K562 (cell line): Measurements from ENCODE around the gene PRKG1. TPM values are rescaled to one million over a fixed set of nuclear protein-coding genes. Genes with fewer than 3 reads are reported as not detected.

Source experiments
- ATAC-seq: fragments of 200-7000 bp; cut with Tn5 transposase; 3 replicates; pipeline ENCODE4 v1.9.1; 2020; ENCODE audit warnings: moderate library complexity
- BruUV-seq: library from RNA; stranded (reverse); fragments of 400-500 nt; replicated peaks from 2 replicates; lab custom pipeline; 2021; lab: Mats Ljungman, UMichigan
- CTCF ChIA-PET: fragments of 300-600 bp; formaldehyde crosslinking; extraction: SDS; loops from one replicate; lab custom pipeline; 2021; ENCODE audit warnings: low intra/inter-chr PET ratio; lab: Yijun Ruan, JAX
- POLR2A ChIA-PET: fragments of 300-600, 350-650 bp; sonication (Branson Sonifier 250); formaldehyde crosslinking; extraction: SDS; loops from one replicate; lab custom pipeline; 2021; ENCODE audit warnings: antibody characterized with exemption, inconsistent platforms; lab: Yijun Ruan, JAX
- DNase-seq, 4 experiments: peaks; one replicate each; pipeline versions ENCODE4 v3.0.0 to v3.0.0-alpha.2; 2011 to 2018; ENCODE audit warnings: low spot score in 3 of 4, mixed read lengths in 3 of 4; ENCODE audit errors: extremely low read depth in 1 of 4
- FAIRE-seq: peaks from 2 replicates; lab custom pipeline; 2011; peaks lifted over from hg19 to GRCh38; lab: Jason Lieb, UNC
- H2AFZ ChIP-seq: 2 replicates; pipeline ENCODE4 v1.6.0; 2011; ENCODE audit warnings: low read depth, low read length, control low read depth, inconsistent platforms
- H3K27ac ChIP-seq: fragments of 200-600 bp; 3 replicates; pipeline ENCODE4 v1.8.0; 2011; ENCODE audit warnings: low read depth, mild to moderate bottlenecking, control low read depth, inconsistent platforms, low read length, moderate library complexity, mixed read lengths; ENCODE audit errors: extremely low read depth
- H3K27me3 ChIP-seq, 2 experiments: fragments of 300-600 bp in 1 of 2; 2 replicates in 1 of 2; 3 replicates in 1 of 2; pipeline versions ENCODE4 v1.6.0 to v1.8.0; 2011; ENCODE audit warnings: inconsistent platforms in 2 of 2, low read length in 2 of 2, mild to moderate bottlenecking in 1 of 2, mixed read lengths in 1 of 2, moderate library complexity in 1 of 2; ENCODE audit not compliant: control insufficient read depth in 2 of 2, insufficient read depth in 2 of 2
- H3K36me3 ChIP-seq: fragments of 300-600 bp; 3 replicates; pipeline ENCODE4 v1.8.0; 2011; ENCODE audit warnings: mild to moderate bottlenecking, low read length, inconsistent platforms; ENCODE audit not compliant: control insufficient read depth, insufficient read depth
- H3K4me1 ChIP-seq, 2 experiments: fragments of 200-600 bp in 1 of 2; replicated peaks in 1 of 2; 2 replicates in 1 of 2; 3 replicates in 1 of 2; pipeline versions ENCODE4 v1.5.1 to v1.8.0; 2011; ENCODE audit warnings: inconsistent platforms in 2 of 2, low read length in 2 of 2, mild to moderate bottlenecking in 1 of 2, mixed read lengths in 1 of 2, moderate library complexity in 1 of 2; ENCODE audit not compliant: control insufficient read depth in 2 of 2, insufficient read depth in 2 of 2
- H3K4me2 ChIP-seq: 2 replicates; pipeline ENCODE4 v1.6.1; 2011; ENCODE audit warnings: low read length, control low read depth, inconsistent platforms, mixed read lengths; ENCODE audit not compliant: insufficient read depth
- H3K4me3 ChIP-seq: fragments of 200-600 bp; sonication (generic), shearing (Covaris generic); 2 replicates; pipeline ENCODE4 v1.5.1; 2016; ENCODE audit warnings: control low read depth, inconsistent platforms
- H3K79me2 ChIP-seq: fragments of 200-600 bp; 3 replicates; pipeline ENCODE4 v1.8.0; 2011; ENCODE audit warnings: low read length, inconsistent platforms; ENCODE audit not compliant: control insufficient read depth, insufficient read depth
- H3K9ac ChIP-seq, 2 experiments: 2 replicates each; pipeline versions ENCODE4 v1.6.0 to v1.6.1; 2011; ENCODE audit warnings: low read depth in 2 of 2, low read length in 2 of 2, control low read depth in 1 of 2, inconsistent platforms in 1 of 2, mild to moderate bottlenecking in 1 of 2, mixed read lengths in 1 of 2; ENCODE audit not compliant: insufficient read depth in 1 of 2
- H3K9me1 ChIP-seq: one replicate; pipeline ENCODE4 v1.6.0; 2011; ENCODE audit warnings: inconsistent platforms, mild to moderate bottlenecking, low read length, moderate library complexity; ENCODE audit not compliant: control insufficient read depth, insufficient read depth
- H3K9me3 ChIP-seq: replicated peaks from 2 replicates; pipeline ENCODE4 v1.5.1; 2011; ENCODE audit warnings: low read depth, low read length, inconsistent platforms; ENCODE audit not compliant: control insufficient read depth, insufficient read depth
- H4K20me1 ChIP-seq: replicated peaks from 2 replicates; pipeline ENCODE4 v1.6.1; 2011; ENCODE audit warnings: low read length, inconsistent platforms, mixed read lengths; ENCODE audit not compliant: control insufficient read depth, insufficient read depth
- ARID2 ChIP-seq: fragments of 450-650 bp; IDR thresholded peaks from 2 replicates; pipeline ENCODE4 v1.6.1; 2017; ENCODE audit warnings: antibody characterized with exemption, mild to moderate bottlenecking
- GATAD2A ChIP-seq: fragments of 450-650 bp; IDR thresholded peaks from 2 replicates; pipeline ENCODE4 v1.6.1; 2017
- HDAC2 ChIP-seq: fragments of 450-650 bp; IDR thresholded peaks from 2 replicates; pipeline ENCODE4 v1.6.1; 2016; ENCODE audit warnings: mild to moderate bottlenecking
- POLR2H ChIP-seq: IDR thresholded peaks from 2 replicates; pipeline ENCODE4 v1.6.1; 2016; ENCODE audit warnings: missing genetic modification characterization, low read depth, mild to moderate bottlenecking, control low read depth, missing compliant biosample characterization, moderate library complexity
- STAT5B ChIP-seq: fragments of 250-450 bp; sonication (Bioruptor Pico); IDR thresholded peaks from 2 replicates; pipeline ENCODE4 v1.8.0; 2021; ENCODE audit warnings: mild to moderate bottlenecking, inconsistent platforms
- U2AF1 ChIP-seq: fragments of 200-400 bp; formaldehyde crosslinking; optimal IDR thresholded peaks from 2 replicates; pipeline ENCODE3; 2017; ENCODE audit warnings: mild to moderate bottlenecking, low read depth, low read length, moderate library complexity
- ZBTB11 ChIP-seq, 3 experiments: fragments of 200-800 bp in 1 of 3; fragments of 250-450 bp in 1 of 3; fragments of 450-650 bp in 1 of 3; sonication (Bioruptor Pico) in 1 of 3; sonication (Bioruptor generic) in 1 of 3; formaldehyde crosslinking in 1 of 3; IDR thresholded peaks; 2 replicates each; pipeline versions ENCODE4 v1.6.1 to v1.8.0; 2016 to 2022; ENCODE audit warnings: mild to moderate bottlenecking in 2 of 3, missing genetic modification characterization in 2 of 3, missing compliant biosample characterization in 1 of 3, moderate library complexity in 1 of 3
- ZFP30 ChIP-seq: fragments of 250-450 bp; sonication (Bioruptor Pico); IDR thresholded peaks from 2 replicates; pipeline ENCODE4 v1.8.0; 2022; ENCODE audit warnings: moderate library complexity, mild to moderate bottlenecking, inconsistent platforms, borderline replicate concordance
- ZNF23 ChIP-seq: fragments of 250-450 bp; sonication (Bioruptor Pico); IDR thresholded peaks from 2 replicates; pipeline ENCODE4 v1.4.0; 2020; ENCODE audit warnings: mild to moderate bottlenecking
- WGBS: fragments of 100-300 bp; shearing (Covaris generic); methylation state at CpG from one replicate; pipeline ENCODE4 v1.1.6; 2016; ENCODE audit warnings: low coverage, mixed read lengths; ENCODE audit not compliant: insufficient coverage; ENCODE audit errors: missing lambda C conversion rate; 5-methylcytosine and 5-hydroxymethylcytosine counted together
- in situ Hi-C: fragments of 300-500 bp; cut with MboI; formaldehyde crosslinking; loops from 4 replicates; pipeline ENCODE4 v1.15.0; 2018; ENCODE audit warnings: inconsistent platforms, mixed read lengths
- intact Hi-C: fragments of 100-400 bp; cut with micrococcal nuclease; formaldehyde crosslinking; loops from 2 replicates; pipeline ENCODE4 v1.14.2; 2022
- polyA plus RNA-seq, 8 experiments: library from polyadenylated mRNA; depleted of rRNA in 4 of 8; stranded (reverse) in 5 of 8; unstranded in 3 of 8; fragments of >200 nt; fragmentation: Nextera tagmentation in 2 of 8; fragmentation: Illumina TruSeq in 1 of 8; extraction: Ambion mirVana in 2 of 8; extraction: Trizol in 1 of 8; gene quantifications; 2 replicates each; pipeline versions ENCODE4 v1.2.1 to v1.2.3, GENCODE V29; 2011 to 2014; ENCODE audit warnings: inconsistent platforms in 1 of 8, missing spikeins in 1 of 8
- total RNA-seq, 7 experiments: library from RNA; depleted of rRNA in 6 of 7; stranded (reverse); fragments of >200 nt in 6 of 7; fragmentation: Illumina TruSeq in 2 of 7; extraction: Trizol in 2 of 7; gene quantifications; 2 replicates each; pipeline versions ENCODE4 v1.2.1 to v1.2.3, GENCODE V29; 2011 to 2021; ENCODE audit warnings: low replicate concordance in 1 of 7
- TF ChIP-seq, protein P1 (sequence below): fragments of 150-350 bp; conservative IDR thresholded peaks from 2 replicates; pipeline ENCODE4 v1.6.1; 2014; ENCODE audit warnings: low read length

The PRKG1 gene
- total and polyA plus RNA-seq, 9 of the 15 experiments (the other 6 are each of a cell fraction or from before 2014, with no cell fraction given): 0.22 TPM; not detected in 8

GRCh38 chr10:51272555-51272954 is 198.3 kb downstream of the PRKG1 start:
- TF ChIP-seq HDAC2 (no peak), ZNF23 (no peak)
- POLR2A ChIA-PET: no interaction called here

DNA sequence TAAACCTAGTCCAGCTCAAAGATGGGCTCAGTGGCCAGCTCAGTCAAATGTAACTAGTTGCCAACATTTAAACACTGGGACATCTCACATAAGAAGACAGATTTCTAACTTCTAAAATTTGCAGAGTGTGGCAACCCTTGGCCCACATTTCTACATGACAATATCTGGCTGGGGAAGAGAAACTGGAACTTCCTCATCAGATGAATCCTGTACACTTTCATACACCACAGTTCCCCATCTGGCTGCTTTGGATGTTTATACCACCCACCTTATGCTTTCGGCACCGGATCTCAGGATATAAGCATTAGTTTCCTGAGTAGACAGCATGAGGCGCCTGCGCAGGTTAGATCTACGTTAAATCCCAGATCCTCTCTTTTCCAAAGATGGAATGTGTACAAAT is 199.3 kb downstream of the PRKG1 start:
- no peak for DNase-seq
- FAIRE-seq: no peak
- ChIA-PET POLR2A (no interaction called here), CTCF (interaction anchor here (0.6 kb wide), 1 partner anchor 83 kb away, joined by 6 read pairs; no protein-coding TSS in a partner anchor)
- H3K4me3 ChIP-seq: no peak overlapping the region
- H3K27ac ChIP-seq: no peak overlapping the region
- no peak overlapping the region for H3K4me2 ChIP-seq
- in situ Hi-C loops: no loop called here
- 0% methylated on average over 5 of the region's 5 CpGs for WGBS
- H4K20me1 ChIP-seq: no peaks in the 10 kb centered on the region
- no peaks in the 10 kb centered on the region for H3K36me3 ChIP-seq
- intact Hi-C loops: no loop called here
- H2AFZ ChIP-seq: no peak overlapping the region
- no peaks in the 10 kb centered on the region for H3K79me2 ChIP-seq
- BruUV-seq: no TSS peak
- ATAC-seq: no peak
- no peak overlapping the region for H3K9ac ChIP-seq
- no peaks in the 10 kb centered on the region for H3K9me3 ChIP-seq
- no peaks in the 10 kb centered on the region for H3K27me3 ChIP-seq
- no peaks in the 10 kb centered on the region for H3K9me1 ChIP-seq
- no peaks in the 10 kb centered on the region for H3K4me1 ChIP-seq
- no peak for TF ChIP-seq ARID2
- no peak for TF ChIP-seq ZBTB11 (CRISPR knock-in tag; IDR thresholded peaks at IDR 0.05)
- TF ChIP-seq, protein P1, sequence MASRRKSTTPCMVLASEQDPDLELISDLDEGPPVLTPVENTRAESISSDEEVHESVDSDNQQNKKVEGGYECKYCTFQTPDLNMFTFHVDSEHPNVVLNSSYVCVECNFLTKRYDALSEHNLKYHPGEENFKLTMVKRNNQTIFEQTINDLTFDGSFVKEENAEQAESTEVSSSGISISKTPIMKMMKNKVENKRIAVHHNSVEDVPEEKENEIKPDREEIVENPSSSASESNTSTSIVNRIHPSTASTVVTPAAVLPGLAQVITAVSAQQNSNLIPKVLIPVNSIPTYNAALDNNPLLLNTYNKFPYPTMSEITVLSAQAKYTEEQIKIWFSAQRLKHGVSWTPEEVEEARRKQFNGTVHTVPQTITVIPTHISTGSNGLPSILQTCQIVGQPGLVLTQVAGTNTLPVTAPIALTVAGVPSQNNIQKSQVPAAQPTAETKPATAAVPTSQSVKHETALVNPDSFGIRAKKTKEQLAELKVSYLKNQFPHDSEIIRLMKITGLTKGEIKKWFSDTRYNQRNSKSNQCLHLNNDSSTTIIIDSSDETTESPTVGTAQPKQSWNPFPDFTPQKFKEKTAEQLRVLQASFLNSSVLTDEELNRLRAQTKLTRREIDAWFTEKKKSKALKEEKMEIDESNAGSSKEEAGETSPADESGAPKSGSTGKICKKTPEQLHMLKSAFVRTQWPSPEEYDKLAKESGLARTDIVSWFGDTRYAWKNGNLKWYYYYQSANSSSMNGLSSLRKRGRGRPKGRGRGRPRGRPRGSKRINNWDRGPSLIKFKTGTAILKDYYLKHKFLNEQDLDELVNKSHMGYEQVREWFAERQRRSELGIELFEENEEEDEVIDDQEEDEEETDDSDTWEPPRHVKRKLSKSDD: no peak
- no peak for TF ChIP-seq ZFP30
- TF ChIP-seq GATAD2A: no peak
- TF ChIP-seq U2AF1: no peak
- no peak for TF ChIP-seq POLR2H (tag)
- TF ChIP-seq STAT5B (CRISPR knock-in tag): no peak

More at GRCh38 chr10:51272555-51272954, 198.3 kb downstream of the PRKG1 start:
- H3K27me3 ChIP-seq: no peaks in the 10 kb centered on the region
- ATAC-seq (no peak), DNase-seq (no peak), FAIRE-seq (no peak)
- H3K36me3 ChIP-seq: no peaks in the 10 kb centered on the region
- H2AFZ ChIP-seq: no peak overlapping the region
- no peak overlapping the region for H3K4me3 ChIP-seq
- no peaks in the 10 kb centered on the region for H4K20me1 ChIP-seq
- no peaks in the 10 kb centered on the region for H3K9me3 ChIP-seq
- intact Hi-C loops (no loop called here), in situ Hi-C loops (no loop called here)
- 6% methylated on average over 1 of the region's 1 CpG for WGBS
- no peaks in the 10 kb centered on the region for H3K79me2 ChIP-seq
- no peak overlapping the region for H3K9ac ChIP-seq
- H3K9me1 ChIP-seq: no peaks in the 10 kb centered on the region
- no peak overlapping the region for H3K27ac ChIP-seq
- H3K4me1 ChIP-seq: no peaks in the 10 kb centered on the region
- H3K4me2 ChIP-seq: no peak overlapping the region
- no TSS peak for BruUV-seq
- CTCF ChIA-PET: no interaction called here
